ENCODE results near the gene MYB.

GRCh38 chr6:135195522-135195921 is 14.4 kb downstream of the MYB start:
- TF ChIP-seq ZNF512 (CRISPR knock-in tag; IDR thresholded peaks at IDR 0.05; ENCODE audit: borderline replicate concordance) (no peak), JUN (CRISPR knock-in tag; IDR thresholded peaks at IDR 0.05) (no peak), ATF3 (CRISPR knock-in tag; conservative IDR thresholded peaks at IDR 0.05) (no peak), ESRRA (CRISPR knock-in tag; IDR thresholded peaks at IDR 0.05; ENCODE audit: borderline replicate concordance) (no peak), CTCF (IDR thresholded peaks at IDR 0.05) (no peak), CBFB (CRISPR knock-in tag; IDR thresholded peaks at IDR 0.05; ENCODE audit: low read depth) (no peak), SMAD3 (CRISPR knock-in tag; IDR thresholded peaks at IDR 0.05; ENCODE audit: borderline replicate concordance) (no peak), E2F5 (CRISPR knock-in tag; IDR thresholded peaks at IDR 0.05) (no peak), TEAD4 (CRISPR knock-in tag; IDR thresholded peaks at IDR 0.05) (no peak)

Measured in WTC11 (cell line).